Uterus (tissue), 2 donors: ENCODE data around the gene STK17A.

Experiments used
- POLR2A ChIP-seq, 2 donors: fragments of 450-650 bp; IDR thresholded peaks; one replicate each; pipeline ENCODE4 v1.6.1; 2016; ENCODE audit warnings: antibody characterized with exemption in 2 of 2, mild to moderate bottlenecking in 1 of 2, moderate library complexity in 1 of 2
- TF ChIP-seq, protein P1 (sequence below), 4 experiments: fragments of 200-600 bp in 2 of 4; fragments of 450-650 bp in 2 of 4; sonication (generic) in 2 of 4; IDR thresholded peaks; one replicate each; pipeline ENCODE4 v1.5.1; 2016 to 2019; ENCODE audit warnings: antibody characterized with exemption in 4 of 4, mild to moderate bottlenecking in 2 of 4, moderate library complexity in 1 of 4

DNA sequence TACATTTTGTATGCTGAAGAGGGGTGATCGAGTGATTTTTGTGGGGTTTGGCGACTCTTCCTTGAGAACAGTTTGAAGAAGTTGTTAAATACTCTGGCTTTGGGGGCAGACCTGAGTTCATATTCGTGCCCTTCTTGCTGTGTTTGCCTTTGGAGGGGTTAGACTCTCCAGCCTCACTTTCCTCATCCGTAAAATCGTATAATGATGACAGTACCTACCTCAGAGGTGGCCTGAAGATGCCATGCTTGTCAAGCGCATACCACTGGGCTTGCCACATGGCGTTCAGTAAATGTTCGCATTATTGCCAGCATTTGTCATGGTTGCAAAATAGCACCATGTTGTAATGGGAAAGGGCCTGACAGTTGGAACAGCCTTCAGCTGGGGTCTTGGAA is 1.3 kb downstream of the STK17A start:
- no peak for TF ChIP-seq POLR2A (IDR thresholded peaks at IDR 0.05)
- TF ChIP-seq, protein P1, sequence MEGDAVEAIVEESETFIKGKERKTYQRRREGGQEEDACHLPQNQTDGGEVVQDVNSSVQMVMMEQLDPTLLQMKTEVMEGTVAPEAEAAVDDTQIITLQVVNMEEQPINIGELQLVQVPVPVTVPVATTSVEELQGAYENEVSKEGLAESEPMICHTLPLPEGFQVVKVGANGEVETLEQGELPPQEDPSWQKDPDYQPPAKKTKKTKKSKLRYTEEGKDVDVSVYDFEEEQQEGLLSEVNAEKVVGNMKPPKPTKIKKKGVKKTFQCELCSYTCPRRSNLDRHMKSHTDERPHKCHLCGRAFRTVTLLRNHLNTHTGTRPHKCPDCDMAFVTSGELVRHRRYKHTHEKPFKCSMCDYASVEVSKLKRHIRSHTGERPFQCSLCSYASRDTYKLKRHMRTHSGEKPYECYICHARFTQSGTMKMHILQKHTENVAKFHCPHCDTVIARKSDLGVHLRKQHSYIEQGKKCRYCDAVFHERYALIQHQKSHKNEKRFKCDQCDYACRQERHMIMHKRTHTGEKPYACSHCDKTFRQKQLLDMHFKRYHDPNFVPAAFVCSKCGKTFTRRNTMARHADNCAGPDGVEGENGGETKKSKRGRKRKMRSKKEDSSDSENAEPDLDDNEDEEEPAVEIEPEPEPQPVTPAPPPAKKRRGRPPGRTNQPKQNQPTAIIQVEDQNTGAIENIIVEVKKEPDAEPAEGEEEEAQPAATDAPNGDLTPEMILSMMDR (IDR thresholded peaks at IDR 0.05), result no peak
